Endothelial cell (in vitro differentiated cells): Measurements from ENCODE around the gene LRRC27. TPM values are rescaled to one million over a fixed set of nuclear protein-coding genes. Genes with fewer than 3 reads are reported as not detected.

Source experiments
- DNase-seq: peaks from one replicate; pipeline ENCODE4 v3.0.0; 2021; ENCODE audit warnings: low spot score
- H3K27ac Mint-ChIP-seq: one replicate; pipeline ENCODE4 v1.8.0; 2021; ENCODE audit warnings: mixed read lengths, inconsistent platforms; ENCODE audit not compliant: unreplicated experiment
- H3K27me3 Mint-ChIP-seq: one replicate; pipeline ENCODE4 v1.8.0; 2021; ENCODE audit warnings: mild to moderate bottlenecking, moderate library complexity, mixed read lengths, inconsistent platforms; ENCODE audit not compliant: unreplicated experiment
- H3K36me3 Mint-ChIP-seq: one replicate; pipeline ENCODE4 v1.8.0; 2021; ENCODE audit warnings: mild to moderate bottlenecking, low read depth, mixed read lengths, inconsistent platforms; ENCODE audit not compliant: unreplicated experiment
- H3K4me1 Mint-ChIP-seq: one replicate; pipeline ENCODE4 v1.8.0; 2021; ENCODE audit warnings: mild to moderate bottlenecking, mixed read lengths, inconsistent platforms; ENCODE audit not compliant: unreplicated experiment
- H3K4me3 Mint-ChIP-seq: one replicate; pipeline ENCODE4 v1.8.0; 2021; ENCODE audit warnings: mild to moderate bottlenecking, mixed read lengths, inconsistent platforms; ENCODE audit not compliant: unreplicated experiment
- H3K9me3 Mint-ChIP-seq: one replicate; pipeline ENCODE4 v1.8.0; 2021; ENCODE audit warnings: mixed read lengths, inconsistent platforms; ENCODE audit not compliant: unreplicated experiment
- total RNA-seq: library from RNA; stranded (reverse); fragmentation: NEBNext Ultra II Directional; extraction: Animal tissue kit (Norgen Biotek cat#: 25700); gene quantifications from one replicate; pipeline ENCODE4 v1.2.1, GENCODE V29; 2021; ENCODE audit not compliant: unreplicated experiment
- TF ChIP-seq, protein P1 (sequence below): fragments of 200-600 bp; sonication (generic); IDR thresholded peaks from one replicate; pipeline ENCODE4 v1.5.0; 2021; ENCODE audit warnings: antibody characterized with exemption; ENCODE audit not compliant: unreplicated experiment

The LRRC27 gene
- total RNA-seq, 1 donor from 2014 or later, result 11.1 TPM

GRCh38 chr10:132404169-132404880 is 72.3 kb downstream of the LRRC27 start:
- Mint-ChIP-seq H3K4me3 (no peak overlapping the region), H3K27ac (no peak overlapping the region), H3K9me3 (no peaks in the 10 kb centered on the region), H3K36me3 (peaks cover 4% of the 10 kb centered on the region), H3K4me1 (peaks cover 5% of the 10 kb centered on the region), H3K27me3 (peaks cover 12% of the 10 kb centered on the region)
- DNase-seq, result no peak
- TF ChIP-seq, protein P1, sequence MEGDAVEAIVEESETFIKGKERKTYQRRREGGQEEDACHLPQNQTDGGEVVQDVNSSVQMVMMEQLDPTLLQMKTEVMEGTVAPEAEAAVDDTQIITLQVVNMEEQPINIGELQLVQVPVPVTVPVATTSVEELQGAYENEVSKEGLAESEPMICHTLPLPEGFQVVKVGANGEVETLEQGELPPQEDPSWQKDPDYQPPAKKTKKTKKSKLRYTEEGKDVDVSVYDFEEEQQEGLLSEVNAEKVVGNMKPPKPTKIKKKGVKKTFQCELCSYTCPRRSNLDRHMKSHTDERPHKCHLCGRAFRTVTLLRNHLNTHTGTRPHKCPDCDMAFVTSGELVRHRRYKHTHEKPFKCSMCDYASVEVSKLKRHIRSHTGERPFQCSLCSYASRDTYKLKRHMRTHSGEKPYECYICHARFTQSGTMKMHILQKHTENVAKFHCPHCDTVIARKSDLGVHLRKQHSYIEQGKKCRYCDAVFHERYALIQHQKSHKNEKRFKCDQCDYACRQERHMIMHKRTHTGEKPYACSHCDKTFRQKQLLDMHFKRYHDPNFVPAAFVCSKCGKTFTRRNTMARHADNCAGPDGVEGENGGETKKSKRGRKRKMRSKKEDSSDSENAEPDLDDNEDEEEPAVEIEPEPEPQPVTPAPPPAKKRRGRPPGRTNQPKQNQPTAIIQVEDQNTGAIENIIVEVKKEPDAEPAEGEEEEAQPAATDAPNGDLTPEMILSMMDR, result no peak

GRCh38 chr10:132404911-132405462 is 73.0 kb downstream of the LRRC27 start:
- TF ChIP-seq, protein P1, result no peak
- H3K4me3 Mint-ChIP-seq, result no peak overlapping the region
- H3K27ac Mint-ChIP-seq, result no peak overlapping the region
- no peaks in the 10 kb centered on the region for H3K9me3 Mint-ChIP-seq
- peaks cover 4% of the 10 kb centered on the region for H3K36me3 Mint-ChIP-seq
- peaks cover 9% of the 10 kb centered on the region for H3K4me1 Mint-ChIP-seq
- peaks cover 14% of the 10 kb centered on the region for H3K27me3 Mint-ChIP-seq
- DNase-seq, result peak; percentile 53

GRCh38 chr10:132405463-132405991 is 73.5 kb downstream of the LRRC27 start:
- TF ChIP-seq, protein P1, result no peak
- Mint-ChIP-seq H3K9me3 (no peaks in the 10 kb centered on the region), H3K4me1 (peaks cover 12% of the 10 kb centered on the region), H3K4me3 (peak overlapping the region; percentile 74), H3K27ac (peak overlapping the region; percentile 68), H3K36me3 (peaks cover 4% of the 10 kb centered on the region), H3K27me3 (peaks cover 18% of the 10 kb centered on the region)
- no peak for DNase-seq

DNA sequence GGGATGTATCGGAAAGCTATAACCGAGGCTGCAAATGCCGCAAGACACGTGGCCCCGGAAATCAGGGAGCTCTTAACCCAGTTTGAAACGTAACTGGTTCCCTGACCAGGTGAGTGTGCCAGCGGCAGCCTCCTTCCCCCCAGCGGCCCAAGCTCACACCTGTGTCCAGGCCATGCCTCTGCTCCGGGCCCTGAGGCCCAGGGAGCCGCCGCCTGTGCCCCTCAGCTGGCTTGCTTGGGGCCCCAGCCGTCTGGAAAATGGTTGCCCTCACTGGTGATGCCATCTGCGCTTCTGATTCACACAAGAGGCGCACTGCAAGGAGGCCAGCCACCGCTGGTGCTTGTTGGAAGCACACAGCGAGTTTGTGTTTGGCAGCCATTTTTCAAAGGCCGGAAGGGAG is 74.2 kb downstream of the LRRC27 start:
- H3K4me3 Mint-ChIP-seq, result peak overlapping the region; percentile 74
- no peak for DNase-seq
- TF ChIP-seq, protein P1, result no peak
- H3K9me3 Mint-ChIP-seq, result no peaks in the 10 kb centered on the region
- H3K36me3 Mint-ChIP-seq, result peaks cover 4% of the 10 kb centered on the region
- H3K27ac Mint-ChIP-seq, result peak overlapping the region; percentile 68
- H3K4me1 Mint-ChIP-seq, result peaks cover 12% of the 10 kb centered on the region
- peaks cover 18% of the 10 kb centered on the region for H3K27me3 Mint-ChIP-seq

DNA sequence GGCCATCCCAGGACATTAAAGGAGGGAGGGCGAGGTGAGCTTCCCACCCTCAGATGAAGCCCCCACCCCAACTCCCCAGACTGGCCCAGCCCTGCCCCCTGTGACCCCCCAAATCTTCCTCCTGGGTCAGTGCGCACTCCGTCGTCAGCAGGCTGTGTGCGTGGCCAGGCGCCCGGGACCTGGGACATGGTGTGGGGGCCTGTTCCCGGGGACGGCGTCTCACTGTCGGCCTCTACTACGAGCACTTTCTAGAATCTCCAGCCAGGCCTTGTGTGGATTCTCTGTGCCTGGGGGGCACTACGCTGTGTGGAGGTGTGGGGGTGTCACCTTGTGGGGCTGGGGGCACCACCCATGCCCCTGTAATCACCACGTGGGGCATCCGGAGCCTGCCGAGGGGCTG is 74.8 kb downstream of the LRRC27 start:
- Mint-ChIP-seq H3K27ac (no peak overlapping the region), H3K4me1 (peaks cover 12% of the 10 kb centered on the region), H3K27me3 (peaks cover 18% of the 10 kb centered on the region), H3K4me3 (no peak overlapping the region), H3K9me3 (no peaks in the 10 kb centered on the region), H3K36me3 (peaks cover 4% of the 10 kb centered on the region)
- TF ChIP-seq, protein P1, result no peak
- DNase-seq, result no peak
